HG02870 (cell line): ENCODE measurements around the gene NR1D1.
A peak's percentile ranks its signal among the peaks of the same experiment; 100 is the strongest.
"Not testable (repeated sequence)": the region's sequence is repeated elsewhere in the genome, so short reads cannot be mapped to it uniquely, and the experiment has no call there.

Experiments
- ATAC-seq: cut with Tn5 transposase; IDR thresholded peaks from one replicate; pipeline ENCODE4 v1.9.1; 2021; ENCODE audit warnings: mild to moderate bottlenecking, moderate library complexity; ENCODE audit not compliant: unreplicated experiment

NR1D1 gene

GRCh38 chr17:40100419-40100668 is at the start of gene NR1D1:
NR1D1 (minus strand) TSS chr17:40100589; CDS start chr17:40100094, 495 bp downstream.
- no peak for ATAC-seq

- ATAC-seq, result no peak
Measured at GRCh38 chr17:40148527-40148926, 48.1 kb upstream of the NR1D1 start.

- no peak for ATAC-seq
Measured at GRCh38 chr17:40145476-40145875, 45.1 kb upstream of the NR1D1 start.

- ATAC-seq, result not testable (repeated sequence)
Measured at GRCh38 chr17:40143166-40143565, 42.8 kb upstream of the NR1D1 start.

- ATAC-seq, result no peak
Measured at GRCh38 chr17:40139566-40140058, 39.2 kb upstream of the NR1D1 start.

GRCh38 chr17:40135817-40136216 is 35.4 kb upstream of the NR1D1 start:
- no peak for ATAC-seq

GRCh38 chr17:40134184-40134583 is 33.8 kb upstream of the NR1D1 start:
- ATAC-seq, result no peak

- no peak for ATAC-seq
Measured at GRCh38 chr17:40130352-40131042, 30.1 kb upstream of the NR1D1 start.

GRCh38 chr17:40129498-40129897 is 29.1 kb upstream of the NR1D1 start:
- no peak for ATAC-seq

GRCh38 chr17:40124279-40125141 is 24.1 kb upstream of the NR1D1 start:
- no peak for ATAC-seq

GRCh38 chr17:40123811-40124114 is 23.4 kb upstream of the NR1D1 start:
- ATAC-seq, result no peak

GRCh38 chr17:40122999-40123810 is 22.8 kb upstream of the NR1D1 start:
- ATAC-seq, result no peak

GRCh38 chr17:40122136-40122998 is 22.0 kb upstream of the NR1D1 start:
- no peak for ATAC-seq

- no peak for ATAC-seq
Measured at GRCh38 chr17:40121181-40122135, 21.1 kb upstream of the NR1D1 start, which contains the start of gene MSL1. MSL1 (plus strand) TSS chr17:40121971; CDS start chr17:40122613, 642 bp downstream.

GRCh38 chr17:40115101-40115436 is 14.7 kb upstream of the NR1D1 start:
- ATAC-seq, result no peak

- ATAC-seq, result no peak
Measured at GRCh38 chr17:40113907-40114245, 13.5 kb upstream of the NR1D1 start.

- peak; percentile 67 for ATAC-seq
Measured at GRCh38 chr17:40113110-40113906, 12.9 kb upstream of the NR1D1 start.

- no peak for ATAC-seq
Measured at GRCh38 chr17:40112718-40113109, 12.3 kb upstream of the NR1D1 start.

GRCh38 chr17:40112191-40112711 is 11.9 kb upstream of the NR1D1 start:
- ATAC-seq, result no peak
